ENCODE measurements around the gene MEOX1.

Gene MEOX1

DNA sequence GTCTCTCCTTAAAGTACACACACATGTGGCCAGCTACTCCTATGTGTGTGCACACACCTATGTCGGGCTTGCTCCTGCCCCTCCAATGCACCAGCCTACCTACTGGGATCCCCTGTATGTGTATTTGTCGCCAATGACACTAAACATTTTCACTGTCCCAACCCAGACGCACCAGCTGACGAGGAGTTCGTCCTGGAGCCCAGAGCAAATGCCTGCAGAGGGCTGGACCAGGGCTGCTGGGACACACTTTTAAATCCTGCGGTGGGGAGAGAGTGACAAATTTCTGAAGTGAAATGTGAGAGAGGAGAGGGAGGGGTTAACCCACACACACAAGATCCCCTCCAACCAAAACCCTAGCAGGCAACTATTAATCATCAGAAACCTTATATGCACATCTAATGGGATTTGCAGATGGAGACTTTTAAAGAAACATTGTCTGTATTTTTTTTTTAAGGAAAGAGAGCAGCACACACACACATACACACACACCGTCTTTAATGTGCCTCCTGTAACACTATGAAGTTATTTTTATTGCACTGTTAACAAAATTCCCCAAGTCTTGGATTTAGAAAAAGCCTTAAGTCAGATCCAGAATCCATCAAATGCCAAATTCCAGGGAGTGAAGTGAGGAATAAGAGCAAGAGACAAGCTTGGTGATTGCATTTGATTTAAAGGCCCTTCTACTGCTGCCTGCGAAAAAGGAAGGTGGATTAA lies at the start of gene MEOX1:
Gene MEOX1, minus strand, starts transcription at position 224 of the 714 bp plus-strand sequence. CDS start 388 bp downstream, outside the sequence.
- Histone ChIP-seq H3K27ac (no peak within 1 kb of the TSS), H3K4me3 (ENCODE audit: low read depth, low read length) (no peak within 1 kb of the TSS), H3K27me3 (ENCODE audit: insufficient read depth, low read depth, severe bottlenecking) (no peaks in the 10 kb centered on the region), H3K9me3 (ENCODE audit: severe bottlenecking) (no peaks in the 10 kb centered on the region), H3K36me3 (no peaks in the 10 kb centered on the region)
- no peak for DNase-seq
- TF ChIP-seq, protein P1, sequence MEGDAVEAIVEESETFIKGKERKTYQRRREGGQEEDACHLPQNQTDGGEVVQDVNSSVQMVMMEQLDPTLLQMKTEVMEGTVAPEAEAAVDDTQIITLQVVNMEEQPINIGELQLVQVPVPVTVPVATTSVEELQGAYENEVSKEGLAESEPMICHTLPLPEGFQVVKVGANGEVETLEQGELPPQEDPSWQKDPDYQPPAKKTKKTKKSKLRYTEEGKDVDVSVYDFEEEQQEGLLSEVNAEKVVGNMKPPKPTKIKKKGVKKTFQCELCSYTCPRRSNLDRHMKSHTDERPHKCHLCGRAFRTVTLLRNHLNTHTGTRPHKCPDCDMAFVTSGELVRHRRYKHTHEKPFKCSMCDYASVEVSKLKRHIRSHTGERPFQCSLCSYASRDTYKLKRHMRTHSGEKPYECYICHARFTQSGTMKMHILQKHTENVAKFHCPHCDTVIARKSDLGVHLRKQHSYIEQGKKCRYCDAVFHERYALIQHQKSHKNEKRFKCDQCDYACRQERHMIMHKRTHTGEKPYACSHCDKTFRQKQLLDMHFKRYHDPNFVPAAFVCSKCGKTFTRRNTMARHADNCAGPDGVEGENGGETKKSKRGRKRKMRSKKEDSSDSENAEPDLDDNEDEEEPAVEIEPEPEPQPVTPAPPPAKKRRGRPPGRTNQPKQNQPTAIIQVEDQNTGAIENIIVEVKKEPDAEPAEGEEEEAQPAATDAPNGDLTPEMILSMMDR (IDR thresholded peaks at IDR 0.05; ENCODE audit: low read depth, low read length) = no peak

DNA sequence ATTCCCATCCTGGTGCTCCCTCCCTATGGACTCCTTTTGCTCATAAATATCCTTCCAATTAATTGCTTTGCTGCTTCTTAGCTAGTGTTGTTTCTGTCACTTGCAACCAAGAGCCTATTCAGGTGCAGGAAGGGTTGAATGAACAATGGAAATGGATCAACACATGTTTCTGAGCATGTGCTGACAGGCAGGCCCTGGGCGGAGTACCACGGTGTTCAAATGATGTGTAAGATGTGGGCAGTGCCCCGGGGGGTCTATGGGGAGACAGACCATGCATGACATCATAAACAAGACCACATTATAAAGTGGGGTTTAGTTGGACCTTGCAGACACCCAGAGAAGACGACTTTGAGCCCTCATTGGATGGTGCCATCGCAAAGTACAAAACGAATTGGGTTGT lies 48.4 kb upstream of the MEOX1 start:
- TF ChIP-seq, protein P1 (IDR thresholded peaks at IDR 0.05; ENCODE audit: low read depth, low read length) = no peak
- Histone ChIP-seq H3K4me3 (ENCODE audit: low read depth, low read length) (no peak overlapping the region), H3K9me3 (ENCODE audit: severe bottlenecking) (no peaks in the 10 kb centered on the region), H3K27me3 (ENCODE audit: insufficient read depth, low read depth, severe bottlenecking) (no peaks in the 10 kb centered on the region), H3K27ac (no peak overlapping the region), H3K36me3 (no peaks in the 10 kb centered on the region)
- DNase-seq = no peak

DNA sequence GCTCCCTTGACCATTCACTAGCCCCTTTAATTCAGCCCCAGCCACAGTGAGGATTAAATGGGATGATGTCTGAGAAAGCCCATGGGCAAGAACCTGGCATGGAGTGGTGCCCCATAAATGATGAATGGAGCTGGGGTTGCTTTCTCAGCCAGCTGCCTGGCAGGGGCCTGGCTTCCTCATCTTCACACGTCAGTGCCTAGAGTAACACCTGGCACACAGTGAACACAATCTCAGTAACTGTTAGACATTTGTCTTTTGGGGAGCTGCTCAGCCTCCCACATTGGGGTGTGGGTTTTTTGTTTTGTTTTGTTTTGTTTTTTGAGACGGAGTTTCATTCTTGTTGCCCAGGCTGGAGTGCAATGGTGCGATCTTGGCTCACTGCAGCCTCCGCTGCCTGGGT lies 47.5 kb upstream of the MEOX1 start:
- H3K27ac ChIP-seq = no peak overlapping the region
- H3K4me3 ChIP-seq (ENCODE audit: low read depth, low read length) = no peak overlapping the region
- no peaks in the 10 kb centered on the region for H3K27me3 ChIP-seq (ENCODE audit: insufficient read depth, low read depth, severe bottlenecking)
- no peaks in the 10 kb centered on the region for H3K9me3 ChIP-seq (ENCODE audit: severe bottlenecking)
- TF ChIP-seq, protein P1 (IDR thresholded peaks at IDR 0.05; ENCODE audit: low read depth, low read length) = no peak
- no peak for DNase-seq
- H3K36me3 ChIP-seq = no peaks in the 10 kb centered on the region

DNA sequence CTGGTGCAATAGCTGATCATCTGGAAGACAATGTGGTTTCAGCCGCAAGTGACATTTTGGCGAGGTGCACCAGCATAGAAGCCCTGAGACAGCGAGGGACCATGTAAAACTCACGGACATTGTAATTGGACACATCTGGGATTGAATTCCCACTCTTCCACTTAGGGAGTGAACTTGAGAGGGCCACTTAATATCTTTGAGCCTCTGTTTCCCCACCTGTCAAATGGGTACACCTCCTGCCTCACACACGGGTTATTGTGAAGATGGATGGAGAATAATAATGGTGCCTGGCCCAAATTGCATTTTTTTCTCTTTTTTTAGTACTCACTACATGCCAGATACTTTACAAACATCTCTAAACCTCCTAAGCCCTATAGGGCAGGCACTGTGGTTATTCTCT lies 45.5 kb upstream of the MEOX1 start:
- TF ChIP-seq, protein P1 (IDR thresholded peaks at IDR 0.05; ENCODE audit: low read depth, low read length) = no peak
- H3K4me3 ChIP-seq (ENCODE audit: low read depth, low read length) = no peak overlapping the region
- peaks cover 3% of the 10 kb centered on the region for H3K9me3 ChIP-seq (ENCODE audit: severe bottlenecking)
- DNase-seq = no peak
- no peak overlapping the region for H3K27ac ChIP-seq
- H3K27me3 ChIP-seq (ENCODE audit: insufficient read depth, low read depth, severe bottlenecking) = no peaks in the 10 kb centered on the region
- no peaks in the 10 kb centered on the region for H3K36me3 ChIP-seq

DNA sequence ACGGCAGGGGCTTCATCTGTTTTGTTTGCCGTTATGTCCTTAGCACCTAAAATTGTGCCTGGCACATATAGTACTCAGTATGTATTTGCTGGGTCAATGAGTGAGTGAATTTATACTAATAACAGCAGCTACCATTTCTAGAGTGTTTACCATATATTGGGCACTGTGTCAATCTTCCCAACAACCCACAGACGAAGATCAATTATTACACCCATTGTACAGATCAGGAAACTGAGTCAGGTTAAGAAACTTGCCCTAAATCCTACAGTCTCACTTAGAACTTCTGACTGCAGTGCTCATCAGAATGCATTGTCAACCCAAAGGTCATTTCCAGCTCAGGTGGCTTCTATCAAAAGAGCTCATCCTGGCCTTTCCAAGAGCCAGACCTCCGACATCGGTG lies 44.5 kb upstream of the MEOX1 start:
- DNase-seq = no peak
- H3K27ac ChIP-seq = no peak overlapping the region
- H3K27me3 ChIP-seq (ENCODE audit: insufficient read depth, low read depth, severe bottlenecking) = no peaks in the 10 kb centered on the region
- peaks cover 3% of the 10 kb centered on the region for H3K9me3 ChIP-seq (ENCODE audit: severe bottlenecking)
- H3K4me3 ChIP-seq (ENCODE audit: low read depth, low read length) = no peak overlapping the region
- no peaks in the 10 kb centered on the region for H3K36me3 ChIP-seq
- TF ChIP-seq, protein P1 (IDR thresholded peaks at IDR 0.05; ENCODE audit: low read depth, low read length) = no peak

DNA sequence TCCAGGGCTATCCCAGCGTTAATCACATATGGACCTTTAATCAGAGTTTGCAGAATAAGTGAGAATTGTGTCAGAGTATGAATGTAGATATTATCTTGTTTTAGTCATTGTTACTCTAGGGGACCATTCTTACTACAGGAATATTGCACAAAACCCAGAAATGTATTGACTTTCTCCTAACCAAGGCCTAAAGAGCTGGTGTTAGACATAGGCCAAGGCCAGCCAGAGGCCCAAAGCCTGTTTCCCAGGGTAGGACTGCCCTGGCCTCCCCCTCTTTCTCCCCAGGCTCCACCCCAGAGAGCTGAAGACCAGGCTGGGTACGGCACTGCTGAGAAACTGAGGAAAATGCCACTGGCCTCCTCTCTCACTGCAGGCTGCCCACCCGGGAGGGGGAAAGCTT lies 41.9 kb upstream of the MEOX1 start:
- Histone ChIP-seq H3K9me3 (ENCODE audit: severe bottlenecking) (peaks cover 3% of the 10 kb centered on the region), H3K36me3 (no peaks in the 10 kb centered on the region), H3K27me3 (ENCODE audit: insufficient read depth, low read depth, severe bottlenecking) (no peaks in the 10 kb centered on the region), H3K4me3 (ENCODE audit: low read depth, low read length) (no peak overlapping the region), H3K27ac (no peak overlapping the region)
- TF ChIP-seq, protein P1 (IDR thresholded peaks at IDR 0.05; ENCODE audit: low read depth, low read length) = no peak
- no peak for DNase-seq
